Astrocyte (in vitro differentiated cells and primary cell): ENCODE measurements around the gene BEND5.

ENCODE experiments used
- EZH2 ChIP-seq: IDR thresholded peaks from 2 replicates; pipeline ENCODE4 v1.6.1; 2012; ENCODE audit warnings: mild to moderate bottlenecking, low read length, inconsistent platforms; ENCODE audit not compliant: insufficient read depth
- TF ChIP-seq, protein P1 (sequence below): IDR thresholded peaks from 2 replicates; pipeline ENCODE4 v1.5.1; 2011; ENCODE audit warnings: low read depth, mild to moderate bottlenecking, inconsistent platforms, low read length, moderate library complexity; ENCODE audit not compliant: insufficient read depth

DNA sequence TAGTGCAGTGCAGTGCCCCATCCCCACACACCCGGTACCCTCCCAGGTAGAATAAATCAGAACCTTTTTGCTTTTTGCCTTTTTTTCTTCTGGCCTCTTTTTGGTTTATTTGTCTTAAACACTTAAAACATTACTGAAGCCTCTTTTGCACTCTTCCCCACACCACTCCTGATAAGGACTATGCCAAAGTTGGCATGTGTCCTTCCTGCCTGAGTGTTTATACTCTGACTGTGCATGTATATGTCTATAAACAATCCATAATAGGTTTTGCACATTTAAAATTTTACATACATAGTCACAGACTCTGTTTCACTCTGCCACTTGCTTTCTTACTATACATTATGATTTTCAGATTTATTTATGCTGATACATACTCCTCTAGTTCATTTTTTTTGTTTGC, 59.6 kb downstream of the BEND5 start:
- TF ChIP-seq, protein P1, sequence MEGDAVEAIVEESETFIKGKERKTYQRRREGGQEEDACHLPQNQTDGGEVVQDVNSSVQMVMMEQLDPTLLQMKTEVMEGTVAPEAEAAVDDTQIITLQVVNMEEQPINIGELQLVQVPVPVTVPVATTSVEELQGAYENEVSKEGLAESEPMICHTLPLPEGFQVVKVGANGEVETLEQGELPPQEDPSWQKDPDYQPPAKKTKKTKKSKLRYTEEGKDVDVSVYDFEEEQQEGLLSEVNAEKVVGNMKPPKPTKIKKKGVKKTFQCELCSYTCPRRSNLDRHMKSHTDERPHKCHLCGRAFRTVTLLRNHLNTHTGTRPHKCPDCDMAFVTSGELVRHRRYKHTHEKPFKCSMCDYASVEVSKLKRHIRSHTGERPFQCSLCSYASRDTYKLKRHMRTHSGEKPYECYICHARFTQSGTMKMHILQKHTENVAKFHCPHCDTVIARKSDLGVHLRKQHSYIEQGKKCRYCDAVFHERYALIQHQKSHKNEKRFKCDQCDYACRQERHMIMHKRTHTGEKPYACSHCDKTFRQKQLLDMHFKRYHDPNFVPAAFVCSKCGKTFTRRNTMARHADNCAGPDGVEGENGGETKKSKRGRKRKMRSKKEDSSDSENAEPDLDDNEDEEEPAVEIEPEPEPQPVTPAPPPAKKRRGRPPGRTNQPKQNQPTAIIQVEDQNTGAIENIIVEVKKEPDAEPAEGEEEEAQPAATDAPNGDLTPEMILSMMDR = no peak
- TF ChIP-seq EZH2 = no peak
